Endothelial cell of umbilical vein (primary cell): ENCODE data around the gene UCN3.

ENCODE experiments used
- CTCF ChIP-seq, 2 donors: IDR thresholded peaks; 1 replicate in 1 of 2; 2 replicates in 1 of 2; pipeline ENCODE4 v1.5.1; 2011; ENCODE audit warnings: low read length in 2 of 2, mild to moderate bottlenecking in 2 of 2, moderate library complexity in 2 of 2, control low read depth in 1 of 2, inconsistent platforms in 1 of 2, low read depth in 1 of 2; ENCODE audit not compliant: insufficient read depth in 1 of 2; ENCODE audit errors: extremely low read depth in 1 of 2
- EZH2 ChIP-seq: IDR thresholded peaks from 2 replicates; pipeline ENCODE4 v1.6.1; 2012; ENCODE audit warnings: borderline replicate concordance, low read depth, mild to moderate bottlenecking, moderate library complexity, low read length, inconsistent platforms; ENCODE audit not compliant: severe bottlenecking
- FOS ChIP-seq: IDR thresholded peaks from 2 replicates; pipeline ENCODE4 v1.6.1; 2011; ENCODE audit warnings: mild to moderate bottlenecking, low read length, moderate library complexity, borderline replicate concordance; ENCODE audit not compliant: insufficient read depth
- GATA2 ChIP-seq: IDR thresholded peaks from 2 replicates; pipeline ENCODE4 v1.7.0; 2011; ENCODE audit warnings: low read depth, mild to moderate bottlenecking, moderate library complexity, mixed read lengths, low read length; ENCODE audit not compliant: insufficient read length, insufficient read depth
- JUN ChIP-seq: IDR thresholded peaks from 2 replicates; pipeline ENCODE4 v1.6.1; 2011; ENCODE audit warnings: borderline replicate concordance, low read depth; ENCODE audit not compliant: insufficient read length, insufficient read depth
- MAX ChIP-seq: IDR thresholded peaks from 2 replicates; pipeline ENCODE4 v1.6.1; 2011; ENCODE audit not compliant: insufficient read depth, insufficient read length
- MYC ChIP-seq: IDR thresholded peaks from one replicate; pipeline ENCODE4 v1.6.1; 2011; ENCODE audit warnings: mild to moderate bottlenecking, low read depth, low read length
- POLR2A ChIP-seq: IDR thresholded peaks from 2 replicates; pipeline ENCODE4 v1.6.1; 2012; ENCODE audit warnings: low read depth, mild to moderate bottlenecking, control low read depth, low read length
- POLR2AphosphoS5 ChIP-seq: IDR thresholded peaks from 2 replicates; pipeline ENCODE4 v1.6.1; 2012; ENCODE audit warnings: low read depth, mild to moderate bottlenecking, control low read depth, low read length, moderate library complexity; ENCODE audit not compliant: insufficient read depth

- TF ChIP-seq EZH2 (no peak), CTCF (IDR thresholded peaks at IDR 0.05; ENCODE audit: extremely low read depth in 1 of 2, insufficient read depth in 1 of 2, low read depth in 1 of 2, low read length in 2 of 2) (no peak), POLR2A (no peak), MAX (no peak), POLR2AphosphoS5 (no peak), GATA2 (no peak), JUN (no peak), MYC (no peak), FOS (no peak)
These were observed 20.8 kb upstream of the UCN3 start for GRCh38 chr10:5343979-5344378.
